ENCODE measurements around the gene BSND.

DNA sequence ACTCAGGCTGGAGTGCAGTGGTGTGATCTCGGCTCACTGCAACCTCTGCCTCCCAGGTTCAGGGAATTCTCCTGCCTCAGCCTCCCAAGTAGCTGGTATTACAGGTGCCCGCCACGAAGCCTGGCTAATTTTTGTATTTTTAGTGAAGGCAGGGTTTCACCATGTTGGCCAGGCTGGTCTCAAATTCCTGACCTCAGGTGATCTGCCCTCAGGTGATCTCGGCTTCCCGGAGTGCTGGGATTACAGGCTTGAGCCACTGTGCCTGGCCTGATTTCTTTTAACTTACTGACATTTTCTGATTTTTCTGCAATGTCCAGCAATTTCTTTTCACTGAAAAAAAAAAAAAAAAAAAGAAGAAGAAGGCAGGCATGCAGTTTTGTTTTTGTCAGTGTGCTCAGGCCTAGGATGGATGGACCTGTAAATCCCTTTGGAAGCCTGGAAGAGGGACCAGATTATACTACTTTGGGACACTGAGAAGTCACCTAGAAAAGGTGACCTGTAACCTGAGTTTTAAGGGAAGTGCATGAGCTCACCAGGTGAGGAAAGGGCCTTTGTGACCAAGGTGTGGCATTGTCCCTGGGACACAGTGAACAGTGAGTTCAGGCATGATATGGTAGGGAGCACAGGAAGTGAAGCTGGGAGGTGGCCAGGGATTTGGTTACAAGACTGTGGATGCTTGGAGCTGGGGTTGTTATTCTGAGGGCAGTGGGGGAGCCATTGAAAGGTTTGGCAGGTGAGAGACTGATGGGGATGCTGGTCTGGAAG lies 21.0 kb upstream of the BSND start:
- TF ChIP-seq CTCF (IDR thresholded peaks at IDR 0.05): no peak
- TF ChIP-seq POLR2A (IDR thresholded peaks at IDR 0.05): no peak

Measured in esophagus squamous epithelium (tissue), 4 donors.